HepG2 (cell line): ENCODE results near the gene ETV2. TPM values are rescaled to one million over a fixed set of nuclear protein-coding genes. Genes with fewer than 3 reads are reported as not detected.

Experiments used
- ATAC-seq: fragments of 200-7000 bp; cut with Tn5 transposase; 3 replicates; pipeline ENCODE4 v1.9.1; 2020; ENCODE audit warnings: mild to moderate bottlenecking, moderate library complexity
- BruUV-seq: library from RNA; stranded (reverse); fragments of 400-500 nt; replicated peaks from 2 replicates; lab custom pipeline; 2021; lab: Mats Ljungman, UMichigan
- CTCF ChIA-PET: fragments of 300-600 bp; formaldehyde crosslinking; extraction: SDS; loops from one replicate; lab custom pipeline; 2021; ENCODE audit warnings: low total read pairs, inconsistent platforms, low intra/inter-chr PET ratio; lab: Yijun Ruan, JAX
- POLR2A ChIA-PET: fragments of 350-600 bp; sonication (Branson Sonifier 250); formaldehyde crosslinking; loops from one replicate; lab custom pipeline; 2020; ENCODE audit warnings: antibody characterized with exemption, inconsistent platforms; lab: Yijun Ruan, JAX
- DNase-seq: peaks from one replicate; pipeline ENCODE4 v3.0.0-alpha.2; 2015; ENCODE audit warnings: low spot score
- FAIRE-seq: peaks from 3 replicates; lab custom pipeline; 2011; peaks lifted over from hg19 to GRCh38; lab: Jason Lieb, UNC
- H2AFZ ChIP-seq: one replicate; pipeline ENCODE4 v1.6.1; 2011; ENCODE audit warnings: low read length, inconsistent platforms
- H3K27ac ChIP-seq: fragments of 300-600 bp; 3 replicates; pipeline ENCODE4 v1.8.0; 2011; ENCODE audit warnings: mixed run types, mild to moderate bottlenecking, mixed read lengths, low read length, inconsistent platforms; ENCODE audit not compliant: insufficient read depth; ENCODE audit errors: extremely low read length
- H3K27me3 ChIP-seq, 2 experiments: fragments of 200-600 bp in 1 of 2; 2 replicates in 1 of 2; 3 replicates in 1 of 2; pipeline versions ENCODE4 v1.6.0 to v1.8.0; 2011; ENCODE audit warnings: low read length in 2 of 2, mild to moderate bottlenecking in 2 of 2, moderate library complexity in 2 of 2, inconsistent platforms in 1 of 2; ENCODE audit not compliant: insufficient read depth in 2 of 2, control insufficient read depth in 1 of 2
- H3K36me3 ChIP-seq, 2 experiments: fragments of 200-600 bp in 1 of 2; replicated peaks in 1 of 2; 2 replicates in 1 of 2; 3 replicates in 1 of 2; pipeline versions ENCODE4 v1.5.1 to v1.8.0; 2011; ENCODE audit warnings: low read length in 2 of 2, inconsistent platforms in 1 of 2; ENCODE audit not compliant: insufficient read depth in 2 of 2, control insufficient read depth in 1 of 2
- H3K4me1 ChIP-seq: 2 replicates; pipeline ENCODE4 v1.5.1; 2012; ENCODE audit warnings: low read length, inconsistent platforms; ENCODE audit not compliant: insufficient read depth
- H3K4me2 ChIP-seq: 2 replicates; pipeline ENCODE4 v1.6.0; 2011; ENCODE audit warnings: low read depth, low read length, inconsistent platforms
- H3K4me3 ChIP-seq, 3 experiments: fragments of 200-600 bp in 1 of 3; sonication (generic), shearing (Covaris generic) in 1 of 3; replicated peaks in 1 of 3; 2 replicates each; pipeline ENCODE4 v1.5.1; 2011 to 2016; ENCODE audit warnings: low read length in 3 of 3, inconsistent platforms in 2 of 3, low read depth in 2 of 3, mild to moderate bottlenecking in 2 of 3, control low read depth in 1 of 3, mixed read lengths in 1 of 3; ENCODE audit not compliant: insufficient read depth in 1 of 3
- H3K79me2 ChIP-seq: one replicate; pipeline ENCODE4 v1.6.1; 2011; ENCODE audit warnings: low read length, inconsistent platforms; ENCODE audit not compliant: insufficient read depth
- H3K9ac ChIP-seq: 2 replicates; pipeline ENCODE4 v1.6.0; 2011; ENCODE audit warnings: mild to moderate bottlenecking, low read depth, low read length, inconsistent platforms; ENCODE audit not compliant: insufficient read depth
- H3K9me3 ChIP-seq: 2 replicates; pipeline ENCODE4 v1.5.1; 2012; ENCODE audit warnings: mild to moderate bottlenecking, low read length
- H4K20me1 ChIP-seq: 2 replicates; pipeline ENCODE4 v1.6.0; 2011; ENCODE audit warnings: inconsistent platforms, mild to moderate bottlenecking, low read length, moderate library complexity; ENCODE audit not compliant: insufficient read depth
- AGO1 ChIP-seq: fragments of 200-400 bp; formaldehyde crosslinking; IDR thresholded peaks from 2 replicates; pipeline ENCODE4 v1.6.1; 2017; ENCODE audit warnings: mild to moderate bottlenecking, low read depth, low read length, moderate library complexity; ENCODE audit not compliant: poor library complexity, severe bottlenecking
- CREB1 ChIP-seq, 2 experiments: fragments of 450-650 bp in 1 of 2; IDR thresholded peaks; 2 replicates each; pipeline ENCODE4 v1.6.1; 2016 to 2017; ENCODE audit warnings: control low read depth in 1 of 2, mild to moderate bottlenecking in 1 of 2, missing compliant biosample characterization in 1 of 2, missing genetic modification characterization in 1 of 2
- CREM ChIP-seq, 2 experiments: sonication (generic) in 1 of 2; formaldehyde crosslinking in 1 of 2; IDR thresholded peaks; 2 replicates each; pipeline versions ENCODE4 v1.4.0 to v1.6.1; 2016 to 2020; ENCODE audit warnings: antibody characterized with exemption in 1 of 2, mild to moderate bottlenecking in 1 of 2, missing genetic modification reagents in 1 of 2
- FOXO1 ChIP-seq: sonication (generic); formaldehyde crosslinking; IDR thresholded peaks from 2 replicates; pipeline ENCODE4 v1.4.0; 2020; ENCODE audit warnings: missing genetic modification reagents
- FOXO4 ChIP-seq: sonication (generic); formaldehyde crosslinking; conservative IDR thresholded peaks from 2 replicates; pipeline ENCODE4 v1.8.1; 2023; ENCODE audit warnings: missing genetic modification reagents
- MBD4 ChIP-seq: IDR thresholded peaks from 2 replicates; pipeline ENCODE4 v1.6.1; 2012; ENCODE audit warnings: low read length, inconsistent platforms, borderline replicate concordance
- MTA1 ChIP-seq: sonication (generic); formaldehyde crosslinking; IDR thresholded peaks from 2 replicates; pipeline ENCODE4 v1.4.0; 2020; ENCODE audit warnings: missing genetic modification reagents, mild to moderate bottlenecking, borderline replicate concordance
- MXD3 ChIP-seq: IDR thresholded peaks from 2 replicates; pipeline ENCODE4 v1.6.1; 2016; ENCODE audit warnings: mild to moderate bottlenecking, missing biosample characterization, missing genetic modification reagents
- SALL1 ChIP-seq: sonication (generic); formaldehyde crosslinking; IDR thresholded peaks from 2 replicates; pipeline ENCODE4 v1.8.0; 2022; ENCODE audit warnings: mild to moderate bottlenecking, missing genetic modification reagents
- SRSF1 ChIP-seq: fragments of 200-400 bp; formaldehyde crosslinking; optimal IDR thresholded peaks from 2 replicates; pipeline ENCODE3; 2017; ENCODE audit warnings: mild to moderate bottlenecking, low read depth, low read length, moderate library complexity
- ZMYM3 ChIP-seq: sonication (generic); formaldehyde crosslinking; IDR thresholded peaks from 2 replicates; pipeline ENCODE4 v1.5.1; 2020; ENCODE audit warnings: mild to moderate bottlenecking, missing genetic modification reagents
- ZNF292 ChIP-seq: sonication (generic); formaldehyde crosslinking; IDR thresholded peaks from 2 replicates; pipeline ENCODE4 v1.8.1; 2022; ENCODE audit warnings: mild to moderate bottlenecking, low read depth, missing genetic modification reagents, borderline replicate concordance
- WGBS: methylation state at CpG from one replicate; pipeline ENCODE4 v1.1.6; 2017; ENCODE audit warnings: low lambda C conversion rate; 5-methylcytosine and 5-hydroxymethylcytosine counted together
- in situ Hi-C: cut with HindIII; loops from 2 replicates; pipeline ENCODE4 v1.10.0; 2017; ENCODE audit warnings: low pct_unique_long_range_greater_than_20kb; ENCODE audit not compliant: extremely low pct_ligation_motif_present
- intact Hi-C: fragments of 100-400 bp; cut with micrococcal nuclease; formaldehyde crosslinking; loops from one replicate; pipeline ENCODE4 v1.10.0; 2022; ENCODE audit not compliant: unreplicated experiment
- polyA plus RNA-seq, 8 experiments: library from polyadenylated mRNA; depleted of rRNA in 3 of 8; stranded (reverse) in 7 of 8; unstranded in 1 of 8; fragments of >200 nt; fragmentation: Illumina TruSeq in 4 of 8; extraction: Trizol in 4 of 8; gene quantifications; 2 replicates each; pipeline versions ENCODE4 v1.2.1 to v1.2.3, GENCODE V29; 2011 to 2016; ENCODE audit warnings: low read depth in 4 of 8, missing spikeins in 1 of 8, mixed read lengths in 1 of 8; ENCODE audit not compliant: insufficient read depth in 1 of 8
- total RNA-seq, 5 experiments: library from RNA; depleted of rRNA; stranded (reverse); fragments of >200 nt; fragmentation: Illumina TruSeq; extraction: Trizol; gene quantifications; 2 replicates each; pipeline ENCODE4 v1.2.3, GENCODE V29; 2016; ENCODE audit warnings: low read depth in 1 of 5
- TF ChIP-seq, protein P1 (sequence below): sonication (generic); formaldehyde crosslinking; IDR thresholded peaks from 2 replicates; pipeline ENCODE4 v1.5.0; 2020; ENCODE audit warnings: missing genetic modification reagents
- TF ChIP-seq, protein P2 (sequence below): sonication (generic); formaldehyde crosslinking; IDR thresholded peaks from 2 replicates; pipeline ENCODE4 v1.4.0; 2020; ENCODE audit warnings: mild to moderate bottlenecking, missing genetic modification reagents, borderline replicate concordance

The ETV2 gene
- total and polyA plus RNA-seq, 2 of the 13 experiments (the other 11 are each of a cell fraction or from before 2014, with no cell fraction given), result 0.07 to 0.20 TPM

GRCh38 chr19:35673121-35673804 is 31.7 kb downstream of the ETV2 start:
- Histone ChIP-seq H3K4me1 (peaks cover 41% of the 10 kb centered on the region), H3K9ac (peak overlapping the region; percentile 41; the same call in 1 of the 2 replicates), H3K4me2 (peak overlapping the region; percentile 88), H4K20me1 (no peaks in the 10 kb centered on the region), H3K27ac (no peak overlapping the region), H3K36me3 (no peaks in the 10 kb centered on the region), H3K9me3 (no peaks in the 10 kb centered on the region), H3K27me3 (0 out of 5 replicates have a peak, but pooled peaks cover 0 to 4% of the 10 kb centered on the region in 2 experiments), H3K79me2 (no peaks in the 10 kb centered on the region), H2AFZ (peak overlapping the region; percentile 94), H3K4me3 (peak overlapping the region; percentile 59 to 83 (median 62))
- 2% methylated on average over 38 of the region's 39 CpGs for WGBS
- FAIRE-seq (no peak), ATAC-seq (peak; percentile 89), DNase-seq (peak; percentile 24)
- in situ Hi-C loops (no loop called here), intact Hi-C loops (no loop called here)
- no TSS peak for BruUV-seq
- ChIA-PET POLR2A (interaction anchor here (0.7 to 1.2 kb wide), 4 partner anchors 12 to 32 kb away, joined by 3 to 10 read pairs (median 4); no protein-coding TSS in a partner anchor), CTCF (no interaction called here)
- TF ChIP-seq, protein P1, sequence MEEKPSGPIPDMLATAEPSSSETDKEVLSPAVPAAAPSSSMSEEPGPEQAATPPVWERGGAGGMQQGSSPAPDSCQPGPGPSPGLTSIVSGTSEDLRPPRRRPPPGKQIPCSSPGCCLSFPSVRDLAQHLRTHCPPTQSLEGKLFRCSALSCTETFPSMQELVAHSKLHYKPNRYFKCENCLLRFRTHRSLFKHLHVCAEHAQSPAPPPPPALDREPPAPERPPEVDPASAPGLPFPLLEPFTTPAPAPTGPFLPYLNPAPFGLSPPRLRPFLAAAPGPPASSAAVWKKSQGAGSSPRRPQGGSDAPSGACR (CRISPR knock-in tag), result peak; percentile 22; the same call in 1 of the 2 replicates
- TF ChIP-seq SALL1 (CRISPR knock-in tag) (peak; percentile 39; the same call in 1 of the 2 replicates), MBD4 (no peak), MXD3 (peak; percentile 48; the same call in 1 of the 2 replicates), AGO1 (peak; percentile 40), ZMYM3 (CRISPR knock-in tag) (peak; percentile 51; the same call in 1 of the 2 replicates), FOXO4 (CRISPR knock-in tag) (no peak), ZNF292 (CRISPR knock-in tag) (0 out of 2 replicates have a peak, but pooled peaks have one; percentile 33), MTA1 (CRISPR knock-in tag) (0 out of 2 replicates have a peak, but pooled peaks have one; percentile 37), SRSF1 (no peak), CREM (IDR thresholded peaks at IDR 0.05) (0 out of 2 replicates have a peak, but pooled peaks have one; percentile 18), CREM (CRISPR knock-in tag; IDR thresholded peaks at IDR 0.05) (no peak), CREB1 (IDR thresholded peaks at IDR 0.05) (peak; percentile 49), CREB1 (CRISPR knock-in tag; IDR thresholded peaks at IDR 0.05) (no peak), FOXO1 (CRISPR knock-in tag) (no peak; the same call in 1 of the 2 replicates)
- TF ChIP-seq, protein P2, sequence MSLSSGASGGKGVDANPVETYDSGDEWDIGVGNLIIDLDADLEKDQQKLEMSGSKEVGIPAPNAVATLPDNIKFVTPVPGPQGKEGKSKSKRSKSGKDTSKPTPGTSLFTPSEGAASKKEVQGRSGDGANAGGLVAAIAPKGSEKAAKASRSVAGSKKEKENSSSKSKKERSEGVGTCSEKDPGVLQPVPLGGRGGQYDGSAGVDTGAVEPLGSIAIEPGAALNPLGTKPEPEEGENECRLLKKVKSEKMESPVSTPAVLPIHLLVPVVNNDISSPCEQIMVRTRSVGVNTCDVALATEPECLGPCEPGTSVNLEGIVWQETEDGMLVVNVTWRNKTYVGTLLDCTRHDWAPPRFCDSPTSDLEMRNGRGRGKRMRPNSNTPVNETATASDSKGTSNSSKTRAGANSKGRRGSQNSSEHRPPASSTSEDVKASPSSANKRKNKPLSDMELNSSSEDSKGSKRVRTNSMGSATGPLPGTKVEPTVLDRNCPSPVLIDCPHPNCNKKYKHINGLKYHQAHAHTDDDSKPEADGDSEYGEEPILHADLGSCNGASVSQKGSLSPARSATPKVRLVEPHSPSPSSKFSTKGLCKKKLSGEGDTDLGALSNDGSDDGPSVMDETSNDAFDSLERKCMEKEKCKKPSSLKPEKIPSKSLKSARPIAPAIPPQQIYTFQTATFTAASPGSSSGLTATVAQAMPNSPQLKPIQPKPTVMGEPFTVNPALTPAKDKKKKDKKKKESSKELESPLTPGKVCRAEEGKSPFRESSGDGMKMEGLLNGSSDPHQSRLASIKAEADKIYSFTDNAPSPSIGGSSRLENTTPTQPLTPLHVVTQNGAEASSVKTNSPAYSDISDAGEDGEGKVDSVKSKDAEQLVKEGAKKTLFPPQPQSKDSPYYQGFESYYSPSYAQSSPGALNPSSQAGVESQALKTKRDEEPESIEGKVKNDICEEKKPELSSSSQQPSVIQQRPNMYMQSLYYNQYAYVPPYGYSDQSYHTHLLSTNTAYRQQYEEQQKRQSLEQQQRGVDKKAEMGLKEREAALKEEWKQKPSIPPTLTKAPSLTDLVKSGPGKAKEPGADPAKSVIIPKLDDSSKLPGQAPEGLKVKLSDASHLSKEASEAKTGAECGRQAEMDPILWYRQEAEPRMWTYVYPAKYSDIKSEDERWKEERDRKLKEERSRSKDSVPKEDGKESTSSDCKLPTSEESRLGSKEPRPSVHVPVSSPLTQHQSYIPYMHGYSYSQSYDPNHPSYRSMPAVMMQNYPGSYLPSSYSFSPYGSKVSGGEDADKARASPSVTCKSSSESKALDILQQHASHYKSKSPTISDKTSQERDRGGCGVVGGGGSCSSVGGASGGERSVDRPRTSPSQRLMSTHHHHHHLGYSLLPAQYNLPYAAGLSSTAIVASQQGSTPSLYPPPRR (CRISPR knock-in tag), result peak; percentile 20; the same call in 1 of the 2 replicates
